Stimulated activated CD4-positive, alpha-beta T cell treated with anti-CD3 and anti-CD28 coated beads, TNF-alpha, amount 100 ng/mL, for 48 hours (primary cell): ENCODE measurements around the gene SHB.
A peak's percentile ranks its signal among the peaks of the same experiment; 100 is the strongest.
"Not testable (repeated sequence)": the region's sequence is repeated elsewhere in the genome, so short reads cannot be mapped to it uniquely, and the experiment has no call there.

ENCODE experiments used
- DNase-seq, 3 donors: peaks; one replicate each; pipeline ENCODE4 v3.0.0-alpha.2; 2020; ENCODE audit warnings: low read depth in 3 of 3

Gene SHB

DNA sequence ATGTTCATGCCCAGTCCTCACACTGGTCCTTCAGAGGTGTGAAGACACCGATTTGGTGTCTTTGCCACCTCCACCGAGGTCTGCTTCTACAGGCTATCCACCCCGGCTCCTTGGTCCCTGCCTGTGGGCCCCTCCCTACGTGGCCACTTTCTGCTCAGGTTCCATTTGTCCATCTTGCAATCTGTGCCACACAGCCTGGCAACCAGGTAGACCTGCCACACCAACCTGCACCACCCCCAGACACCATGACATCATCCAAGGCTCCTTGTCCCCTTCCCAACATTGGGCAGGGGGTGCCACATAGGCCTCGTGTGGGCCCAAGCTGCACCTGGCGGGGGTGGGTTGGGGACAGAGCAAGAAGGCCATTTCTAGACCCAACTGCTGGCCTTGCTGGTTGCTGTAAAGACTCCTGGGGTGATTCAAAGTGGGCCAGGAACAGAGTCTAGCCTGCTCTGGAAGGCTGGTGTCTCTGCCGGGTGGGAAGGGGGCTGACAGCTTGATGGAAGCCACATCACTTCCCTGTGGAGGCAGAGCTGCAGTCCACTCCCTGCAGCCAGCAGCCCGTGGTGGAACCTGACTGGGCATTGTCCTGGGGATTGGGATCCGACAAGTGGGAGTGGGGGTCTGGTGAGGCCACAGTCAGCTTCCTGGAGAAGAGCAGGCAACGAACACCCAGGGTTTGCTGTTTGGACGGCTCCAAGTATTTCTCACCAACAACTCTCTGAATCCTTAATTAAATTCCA, 99.3 kb downstream of the SHB start:
- DNase-seq = no peak

GRCh38 chr9:37969130-37969529, 99.9 kb downstream of the SHB start:
- DNase-seq = no peak

DNA sequence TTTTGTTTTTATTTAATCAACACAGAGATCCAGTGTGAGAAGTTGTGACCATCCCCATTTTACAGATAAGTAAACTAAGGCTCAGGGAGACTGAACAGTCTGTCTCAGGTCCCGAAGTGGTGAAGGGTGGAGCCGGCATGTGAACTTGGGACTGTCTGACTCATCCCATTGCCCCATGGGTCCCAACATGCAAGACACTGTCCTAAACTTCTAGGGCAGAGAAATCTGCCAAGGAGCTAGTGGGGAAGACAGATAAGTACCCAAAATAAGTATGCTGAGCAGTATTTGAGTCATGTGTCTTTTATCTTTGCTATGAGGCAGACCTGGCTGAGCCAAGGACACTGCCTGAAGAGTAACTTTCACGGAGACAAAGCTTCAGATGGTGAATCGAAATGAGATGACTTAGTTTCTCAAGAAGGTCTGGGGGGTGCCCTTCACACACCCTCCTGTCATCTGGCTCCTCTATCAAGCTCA, 100.8 kb downstream of the SHB start:
- DNase-seq = no peak

GRCh38 chr9:37967761-37968080, 101.3 kb downstream of the SHB start:
- no peak for DNase-seq

- no peak for DNase-seq
These were observed 101.8 kb downstream of the SHB start for GRCh38 chr9:37967014-37967760.

DNA sequence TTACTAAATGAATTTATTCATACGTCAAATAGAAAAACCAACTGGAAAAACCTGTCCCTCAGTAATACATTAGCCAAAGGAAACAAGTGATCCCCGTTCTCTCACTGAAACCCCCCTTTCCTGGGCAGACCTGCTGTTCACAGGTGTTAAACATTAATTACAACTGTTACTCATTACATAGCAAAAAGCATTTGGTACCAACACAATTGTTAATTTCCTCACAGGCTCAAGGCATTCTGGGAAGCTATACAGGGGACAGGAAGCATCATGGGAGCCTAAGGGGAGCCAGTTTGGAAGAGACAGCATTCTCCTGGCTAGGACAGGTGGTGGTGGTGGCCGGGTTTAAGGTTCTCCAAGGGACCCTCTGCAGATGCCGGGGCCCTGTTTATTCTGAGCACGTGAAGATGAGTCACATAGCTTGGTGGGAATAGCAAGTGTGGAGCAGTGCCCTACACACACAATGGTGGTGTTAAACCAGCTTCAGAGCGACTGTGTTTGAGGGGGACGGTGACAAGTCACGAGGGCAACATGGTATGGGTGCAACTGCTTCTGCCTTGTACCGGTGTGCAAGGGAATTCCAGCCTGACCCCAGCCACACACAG, 102.5 kb downstream of the SHB start:
- DNase-seq = no peak

DNA sequence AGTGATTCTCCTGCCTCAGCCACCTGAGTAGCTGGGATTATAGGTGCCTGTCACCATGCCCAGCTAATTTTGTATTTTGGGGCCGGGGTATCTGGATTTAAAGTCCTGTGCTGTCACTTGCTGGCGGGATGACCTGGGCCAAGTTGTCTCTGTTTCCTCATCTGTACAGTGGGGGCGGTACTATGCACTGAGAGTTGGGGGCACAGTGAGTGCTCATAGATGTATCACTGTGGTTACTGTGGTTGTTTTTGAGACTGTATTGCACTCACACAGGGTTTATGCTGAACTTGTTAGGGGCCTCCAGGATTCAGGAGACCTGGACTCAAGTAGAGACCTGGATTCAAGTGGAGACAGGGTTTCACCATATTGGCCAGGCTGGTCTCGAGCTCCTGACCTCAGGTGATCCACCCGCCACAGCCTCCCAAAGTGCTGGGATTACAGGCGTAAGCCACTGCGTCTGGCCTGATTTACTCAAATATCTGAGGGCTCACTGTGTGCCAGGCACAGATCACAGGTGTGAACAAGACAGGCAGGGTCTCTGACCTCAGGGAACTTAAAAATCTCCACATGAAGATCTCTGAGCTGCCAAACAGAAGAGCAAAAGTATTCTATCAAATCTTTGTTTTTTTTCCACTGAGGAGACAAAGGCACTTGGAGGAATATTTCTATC, 103.2 kb downstream of the SHB start:
- DNase-seq = not testable (repeated sequence)

GRCh38 chr9:37965116-37965515, 103.9 kb downstream of the SHB start:
- DNase-seq = no peak

DNA sequence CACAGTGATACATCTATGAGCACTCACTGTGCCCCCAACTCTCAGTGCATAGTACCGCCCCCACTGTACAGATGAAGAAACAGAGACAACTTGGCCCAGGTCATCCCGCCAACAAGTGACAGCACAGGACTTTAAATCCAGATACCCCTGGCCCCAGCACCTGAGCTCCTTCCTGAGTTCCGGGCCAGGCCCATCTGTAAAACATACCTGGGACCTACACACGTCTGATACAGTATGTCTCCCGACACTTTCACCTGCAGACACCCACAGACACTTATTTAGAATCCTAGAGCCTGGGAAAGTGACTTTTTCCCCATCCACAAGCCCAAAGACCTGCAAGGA, 104.3 kb downstream of the SHB start:
- DNase-seq = no peak

- DNase-seq = no peak
These were observed 104.9 kb downstream of the SHB start for GRCh38 chr9:37963936-37964739.

GRCh38 chr9:37961351-37961750, 107.7 kb downstream of the SHB start:
- no peak for DNase-seq

DNA sequence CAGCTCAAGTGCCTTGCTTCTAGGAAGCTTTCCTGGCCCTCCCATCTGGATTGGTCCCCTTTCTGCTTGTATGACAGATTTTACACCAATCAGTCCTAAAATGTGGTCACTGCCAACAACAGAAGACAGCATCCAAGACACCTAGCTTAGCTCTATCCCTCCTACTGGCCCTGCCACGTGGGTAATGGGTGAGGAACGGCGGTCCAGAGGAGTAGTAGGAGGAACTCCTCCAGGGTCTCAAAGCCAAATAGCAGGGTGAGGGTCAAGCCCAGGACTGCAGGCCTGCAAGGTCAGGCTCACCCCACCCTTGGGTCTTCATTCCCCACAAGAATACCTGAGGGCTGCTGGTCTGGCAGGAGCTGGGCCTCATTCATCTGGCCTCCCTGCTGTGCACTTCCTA, 108.4 kb downstream of the SHB start:
- DNase-seq = no peak

- no peak for DNase-seq
These were observed 109.1 kb downstream of the SHB start for GRCh38 chr9:37959976-37960375.

GRCh38 chr9:37958154-37958553, 110.9 kb downstream of the SHB start:
- DNase-seq = no peak

DNA sequence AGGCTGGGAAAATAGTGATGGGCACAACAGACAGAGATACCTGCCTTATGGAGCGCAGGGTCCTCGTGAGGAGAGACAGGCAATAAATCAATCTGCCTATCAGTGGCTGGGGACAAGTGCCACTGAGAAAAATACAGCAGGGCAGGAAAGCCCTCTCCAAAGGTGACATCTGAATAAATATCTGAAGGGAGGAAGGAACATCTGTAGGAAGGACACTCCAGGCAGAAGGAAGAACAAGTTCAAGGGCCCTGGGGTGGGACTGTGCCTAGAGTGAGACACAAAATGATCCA, 111.4 kb downstream of the SHB start:
- DNase-seq = no peak

GRCh38 chr9:37956904-37957663, 111.9 kb downstream of the SHB start:
- no peak for DNase-seq

- DNase-seq = no peak
These were observed 112.6 kb downstream of the SHB start for GRCh38 chr9:37956423-37956820.

GRCh38 chr9:37955781-37956422, 113.1 kb downstream of the SHB start:
- no peak for DNase-seq

GRCh38 chr9:37954581-37954981, 114.4 kb downstream of the SHB start:
- DNase-seq = no peak

DNA sequence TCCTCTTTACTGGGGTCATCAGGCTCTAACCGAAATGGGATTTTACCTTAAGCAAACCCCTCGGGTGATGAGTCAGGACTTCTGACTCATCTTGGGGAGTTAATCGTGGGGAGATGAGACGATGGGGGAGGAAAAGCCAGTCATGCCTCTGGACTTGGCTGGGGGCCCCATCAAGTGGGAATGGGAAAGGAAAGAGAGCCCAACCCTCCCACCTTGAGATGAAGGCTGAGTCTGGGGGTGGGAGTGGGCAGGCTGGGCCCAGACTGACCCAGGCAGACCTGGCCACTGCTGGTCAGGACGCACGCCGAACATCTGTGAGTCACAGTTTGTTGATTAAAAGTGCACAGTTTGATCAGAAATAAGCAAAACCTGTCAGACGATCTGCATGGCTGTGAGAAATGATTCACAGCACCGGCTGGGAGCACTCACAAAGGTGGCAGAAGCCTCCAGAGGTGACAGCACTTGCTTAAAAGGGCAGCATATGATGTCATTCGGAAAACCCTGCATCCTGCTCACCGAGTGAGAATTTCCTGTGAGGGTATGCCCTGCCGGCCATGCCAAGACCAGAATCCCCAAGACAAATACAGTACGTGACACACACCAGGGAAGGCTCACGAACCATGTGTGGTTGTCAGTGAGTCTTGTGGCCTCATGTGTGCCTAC, 115.1 kb downstream of the SHB start:
- peak; percentile 23 to 48 (median 24) for DNase-seq
